Breast epithelium (tissue), 3 donors: Measurements from ENCODE around the gene TAT.

Experiments used
- CTCF ChIP-seq, 3 donors: fragments of 450-650 bp; IDR thresholded peaks; one replicate each; pipeline ENCODE4 v1.5.1; 2016 to 2017; ENCODE audit warnings: antibody characterized with exemption in 3 of 3, mild to moderate bottlenecking in 3 of 3, moderate library complexity in 3 of 3
- POLR2A ChIP-seq: fragments of 450-650 bp; IDR thresholded peaks from one replicate; pipeline ENCODE4 v1.6.1; 2016; ENCODE audit warnings: antibody characterized with exemption, mild to moderate bottlenecking, moderate library complexity

- TF ChIP-seq CTCF (IDR thresholded peaks at IDR 0.05) (no peak), POLR2A (no peak)
Observed at GRCh38 chr16:71559855-71560254, 17.0 kb downstream of the TAT start.
